ENCODE results near the gene NFIA.
A peak's percentile ranks its signal among the peaks of the same experiment; 100 is the strongest.
"Not testable (repeated sequence)": the region's sequence is repeated elsewhere in the genome, so short reads cannot be mapped to it uniquely, and the experiment has no call there.

Gene NFIA

GRCh38 chr1:61126843-61127242 is 44.5 kb downstream of the NFIA start:
- DNase-seq (ENCODE audit: low read depth, low spot score), result not testable (repeated sequence)

GRCh38 chr1:61130338-61131000 is 48.1 kb downstream of the NFIA start:
- no peak for DNase-seq (ENCODE audit: low read depth, low spot score)

GRCh38 chr1:61131248-61131647 is 48.9 kb downstream of the NFIA start:
- DNase-seq (ENCODE audit: low read depth, low spot score), result no peak

GRCh38 chr1:61131716-61132115 is 49.4 kb downstream of the NFIA start:
- no peak for DNase-seq (ENCODE audit: low read depth, low spot score)

- DNase-seq (ENCODE audit: low read depth, low spot score), result peak; percentile 24
Measured at GRCh38 chr1:61132176-61132638, 49.8 kb downstream of the NFIA start.

- no peak for DNase-seq (ENCODE audit: low read depth, low spot score)
Measured at GRCh38 chr1:61132645-61133334, 50.4 kb downstream of the NFIA start.

- DNase-seq (ENCODE audit: low read depth, low spot score), result no peak
Measured at GRCh38 chr1:61133335-61134019, 51.1 kb downstream of the NFIA start.

GRCh38 chr1:61135291-61135690 is 52.9 kb downstream of the NFIA start:
- no peak for DNase-seq (ENCODE audit: low read depth, low spot score)

GRCh38 chr1:61138305-61138704 is 55.9 kb downstream of the NFIA start:
- DNase-seq (ENCODE audit: low read depth, low spot score), result no peak

- no peak for DNase-seq (ENCODE audit: low read depth, low spot score)
Measured at GRCh38 chr1:61138921-61139774, 56.8 kb downstream of the NFIA start.

- no peak for DNase-seq (ENCODE audit: low read depth, low spot score)
Measured at GRCh38 chr1:61139775-61140549, 57.6 kb downstream of the NFIA start.

- DNase-seq (ENCODE audit: low read depth, low spot score), result peak; percentile 57
Measured at GRCh38 chr1:61140778-61141177, 58.4 kb downstream of the NFIA start.

- peak; percentile 14 for DNase-seq (ENCODE audit: low read depth, low spot score)
Measured at GRCh38 chr1:61141288-61142042, 59.1 kb downstream of the NFIA start.

GRCh38 chr1:61142043-61142440 is 59.7 kb downstream of the NFIA start:
- no peak for DNase-seq (ENCODE audit: low read depth, low spot score)

- DNase-seq (ENCODE audit: low read depth, low spot score), result no peak
Measured at GRCh38 chr1:61142726-61143500, 60.6 kb downstream of the NFIA start.

- no peak for DNase-seq (ENCODE audit: low read depth, low spot score)
Measured at GRCh38 chr1:61143821-61144424, 61.6 kb downstream of the NFIA start.

GRCh38 chr1:61149010-61149860 is 66.9 kb downstream of the NFIA start:
- no peak for DNase-seq (ENCODE audit: low read depth, low spot score)

GRCh38 chr1:61151565-61151964 is 69.2 kb downstream of the NFIA start:
- DNase-seq (ENCODE audit: low read depth, low spot score), result no peak
